HG03342 (cell line): ENCODE data around the gene PARP8.
A peak's percentile ranks its signal among the peaks of the same experiment; 100 is the strongest.
"Not testable (repeated sequence)": the region's sequence is repeated elsewhere in the genome, so short reads cannot be mapped to it uniquely, and the experiment has no call there.

ENCODE experiments used
- ATAC-seq: cut with Tn5 transposase; IDR thresholded peaks from one replicate; pipeline ENCODE4 v1.9.1; 2021; ENCODE audit warnings: mild to moderate bottlenecking, moderate library complexity; ENCODE audit not compliant: unreplicated experiment

PARP8 gene

GRCh38 chr5:50675385-50675784 lies 8.9 kb downstream of the PARP8 start:
- no peak for ATAC-seq

- ATAC-seq: not testable (repeated sequence)
Measured at GRCh38 chr5:50679554-50679953, 13.1 kb downstream of the PARP8 start.

- no peak for ATAC-seq
Measured at GRCh38 chr5:50684721-50685120, 18.3 kb downstream of the PARP8 start.

GRCh38 chr5:50687548-50687947 lies 21.1 kb downstream of the PARP8 start:
- no peak for ATAC-seq

GRCh38 chr5:50691399-50692016 lies 25.1 kb downstream of the PARP8 start:
- no peak for ATAC-seq

- no peak for ATAC-seq
Measured at GRCh38 chr5:50694027-50694590, 27.7 kb downstream of the PARP8 start.

GRCh38 chr5:50694626-50695025 lies 28.2 kb downstream of the PARP8 start:
- not testable (repeated sequence) for ATAC-seq

- peak; percentile 61 for ATAC-seq
Measured at GRCh38 chr5:50697739-50698138, 31.3 kb downstream of the PARP8 start.

- no peak for ATAC-seq
Measured at GRCh38 chr5:50699737-50700136, 33.3 kb downstream of the PARP8 start.

GRCh38 chr5:50700706-50701105 lies 34.3 kb downstream of the PARP8 start:
- no peak for ATAC-seq

GRCh38 chr5:50702615-50703366 lies 36.4 kb downstream of the PARP8 start:
- no peak for ATAC-seq

GRCh38 chr5:50703367-50703666 lies 36.9 kb downstream of the PARP8 start:
- no peak for ATAC-seq

GRCh38 chr5:50704730-50705129 lies 38.3 kb downstream of the PARP8 start:
- ATAC-seq: no peak

GRCh38 chr5:50709471-50709870 lies 43.0 kb downstream of the PARP8 start:
- ATAC-seq: peak; percentile 27

- peak; percentile 16 for ATAC-seq
Measured at GRCh38 chr5:50710838-50711237, 44.4 kb downstream of the PARP8 start.

- peak; percentile 96 for ATAC-seq
Measured at GRCh38 chr5:50711280-50711679, 44.8 kb downstream of the PARP8 start.

GRCh38 chr5:50712479-50712878 lies 46.0 kb downstream of the PARP8 start:
- no peak for ATAC-seq

GRCh38 chr5:50715001-50715400 lies 48.6 kb downstream of the PARP8 start:
- ATAC-seq: no peak

GRCh38 chr5:50716134-50716533 lies 49.7 kb downstream of the PARP8 start:
- ATAC-seq: no peak

GRCh38 chr5:50717651-50718050 lies 51.2 kb downstream of the PARP8 start:
- ATAC-seq: peak; percentile 94

GRCh38 chr5:50720061-50720710 lies 53.7 kb downstream of the PARP8 start:
- no peak for ATAC-seq

- ATAC-seq: no peak
Measured at GRCh38 chr5:50722223-50722622, 55.8 kb downstream of the PARP8 start.
